HepG2 (cell line): ENCODE data around the gene SMURF2. TPM values are rescaled to one million over a fixed set of nuclear protein-coding genes. Genes with fewer than 3 reads are reported as not detected.

Source experiments
- ARID4A ChIP-seq: sonication (generic); formaldehyde crosslinking; IDR thresholded peaks from 2 replicates; pipeline ENCODE4 v1.5.0; 2020; ENCODE audit warnings: mild to moderate bottlenecking, missing genetic modification reagents, borderline replicate concordance
- KAT7 ChIP-seq: IDR thresholded peaks from 2 replicates; pipeline ENCODE4 v1.6.1; 2018; ENCODE audit warnings: borderline replicate concordance, missing compliant biosample characterization
- MAFK ChIP-seq, 2 experiments: IDR thresholded peaks in 1 of 2; conservative IDR thresholded peaks in 1 of 2; 2 replicates each; pipeline ENCODE4 v1.6.1; 2011; ENCODE audit warnings: improper control_type of control experiment in 2 of 2, low read length in 2 of 2
- MYNN ChIP-seq: sonication (generic); formaldehyde crosslinking; IDR thresholded peaks from 2 replicates; pipeline ENCODE4 v1.4.0; 2020; ENCODE audit warnings: mild to moderate bottlenecking, low read depth, missing genetic modification reagents
- PPARG ChIP-seq: conservative IDR thresholded peaks from 2 replicates; pipeline ENCODE4 v1.6.1; 2016; ENCODE audit warnings: missing biosample characterization, missing genetic modification reagents
- SPEN ChIP-seq: sonication (generic); formaldehyde crosslinking; IDR thresholded peaks from 2 replicates; pipeline ENCODE4 v1.5.1; 2020; ENCODE audit warnings: low read depth, mild to moderate bottlenecking, missing genetic modification reagents
- TCF12 ChIP-seq, 2 experiments: fragments of 450-650 bp in 1 of 2; sonication (generic) in 1 of 2; formaldehyde crosslinking in 1 of 2; IDR thresholded peaks; 2 replicates each; pipeline versions ENCODE4 v1.6.1 to v1.8.0; 2017 to 2022; ENCODE audit warnings: antibody characterized with exemption in 1 of 2, mild to moderate bottlenecking in 1 of 2, missing genetic modification reagents in 1 of 2, moderate library complexity in 1 of 2
- TEF ChIP-seq: sonication (generic); formaldehyde crosslinking; IDR thresholded peaks from 2 replicates; pipeline ENCODE4 v1.5.0; 2020; ENCODE audit warnings: missing genetic modification reagents
- TP53 ChIP-seq: sonication (generic); formaldehyde crosslinking; conservative IDR thresholded peaks from 2 replicates; pipeline ENCODE4 v1.4.0; 2020; ENCODE audit warnings: missing genetic modification reagents
- ZBTB43 ChIP-seq: sonication (generic); formaldehyde crosslinking; conservative IDR thresholded peaks from 2 replicates; pipeline ENCODE4 v1.4.0; 2020; ENCODE audit warnings: missing genetic modification reagents
- ZBTB44 ChIP-seq: sonication (generic); formaldehyde crosslinking; IDR thresholded peaks from 2 replicates; pipeline ENCODE4 v1.4.0; 2020; ENCODE audit warnings: missing genetic modification reagents
- ZBTB7A ChIP-seq: sonication (generic); formaldehyde crosslinking; IDR thresholded peaks from 2 replicates; pipeline ENCODE4 v1.8.0; 2022; ENCODE audit warnings: mild to moderate bottlenecking, missing genetic modification reagents
- ZEB1 ChIP-seq: IDR thresholded peaks from 2 replicates; pipeline ENCODE4 v1.6.1; 2012; ENCODE audit warnings: mild to moderate bottlenecking, low read depth, inconsistent platforms; ENCODE audit not compliant: insufficient replicate concordance
- ZMYM2 ChIP-seq: sonication (generic); formaldehyde crosslinking; IDR thresholded peaks from 2 replicates; pipeline ENCODE4 v1.8.0; 2022; ENCODE audit warnings: mild to moderate bottlenecking, missing genetic modification reagents
- ZNF280D ChIP-seq: sonication (generic); formaldehyde crosslinking; IDR thresholded peaks from 2 replicates; pipeline ENCODE4 v1.5.1; 2020; ENCODE audit warnings: mild to moderate bottlenecking, missing genetic modification reagents
- ZNF564 ChIP-seq: sonication (generic); formaldehyde crosslinking; IDR thresholded peaks from 2 replicates; pipeline ENCODE4 v1.8.1; 2023; ENCODE audit warnings: mild to moderate bottlenecking, missing genetic modification reagents
- polyA plus RNA-seq, 8 experiments: library from polyadenylated mRNA; depleted of rRNA in 3 of 8; stranded (reverse) in 7 of 8; unstranded in 1 of 8; fragments of >200 nt; fragmentation: Illumina TruSeq in 4 of 8; extraction: Trizol in 4 of 8; gene quantifications; 2 replicates each; pipeline versions ENCODE4 v1.2.1 to v1.2.3, GENCODE V29; 2011 to 2016; ENCODE audit warnings: low read depth in 4 of 8, missing spikeins in 1 of 8, mixed read lengths in 1 of 8; ENCODE audit not compliant: insufficient read depth in 1 of 8
- total RNA-seq, 5 experiments: library from RNA; depleted of rRNA; stranded (reverse); fragments of >200 nt; fragmentation: Illumina TruSeq; extraction: Trizol; gene quantifications; 2 replicates each; pipeline ENCODE4 v1.2.3, GENCODE V29; 2016; ENCODE audit warnings: low read depth in 1 of 5
- TF ChIP-seq, protein P1 (sequence below): sonication (generic); formaldehyde crosslinking; IDR thresholded peaks from 2 replicates; pipeline ENCODE4 v1.4.0; 2020; ENCODE audit warnings: missing genetic modification reagents; ENCODE audit errors: not compliant biosample characterization

The SMURF2 gene
- total and polyA plus RNA-seq, 2 of the 13 experiments (the other 11 are each of a cell fraction or from before 2014, with no cell fraction given) = 14.9 to 24.3 TPM

- TF ChIP-seq ARID4A (CRISPR knock-in tag) (no peak), MAFK (conservative IDR thresholded peaks at IDR 0.05 in 1 of 2, IDR thresholded peaks at IDR 0.05 in 1 of 2; ENCODE audit: low read length in 2 of 2) (no peak), ZBTB7A (CRISPR knock-in tag) (no peak; the same call in none of the 2 replicates), KAT7 (CRISPR knock-in tag) (0 out of 2 replicates have a peak, but pooled peaks have one; percentile 47), SPEN (CRISPR knock-in tag) (no peak), ZNF564 (CRISPR knock-in tag) (no peak), ZBTB43 (CRISPR knock-in tag) (0 out of 2 replicates have a peak, but pooled peaks have one; percentile 37), TEF (CRISPR knock-in tag) (no peak), PPARG (CRISPR knock-in tag) (no peak), ZBTB44 (peak; percentile 61; the same call in 1 of the 2 replicates), TP53 (0 out of 2 replicates have a peak, but pooled peaks have one; percentile 80), ZNF280D (0 out of 2 replicates have a peak, but pooled peaks have one; percentile 40), ZMYM2 (peak; percentile 61; the same call in 1 of the 2 replicates), MYNN (no peak), TCF12 (IDR thresholded peaks at IDR 0.05) (no peak), TCF12 (CRISPR knock-in tag; IDR thresholded peaks at IDR 0.05) (no peak), ZEB1 (no peak)
- TF ChIP-seq, protein P1, sequence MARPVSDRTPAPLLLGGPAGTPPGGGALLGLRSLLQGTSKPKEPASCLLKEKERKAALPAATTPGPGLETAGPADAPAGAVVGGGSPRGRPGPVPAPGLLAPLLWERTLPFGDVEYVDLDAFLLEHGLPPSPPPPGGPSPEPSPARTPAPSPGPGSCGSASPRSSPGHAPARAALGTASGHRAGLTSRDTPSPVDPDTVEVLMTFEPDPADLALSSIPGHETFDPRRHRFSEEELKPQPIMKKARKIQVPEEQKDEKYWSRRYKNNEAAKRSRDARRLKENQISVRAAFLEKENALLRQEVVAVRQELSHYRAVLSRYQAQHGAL (CRISPR knock-in tag) = peak; percentile 6
These were observed 165.7 kb downstream of the SMURF2 start (continued) for GRCh38 chr17:64496348-64496785.
